Measurements from ENCODE around the gene POLR2C. TPM values are rescaled to one million over a fixed set of nuclear protein-coding genes. Genes with fewer than 3 reads are reported as not detected.
A peak's percentile ranks its signal among the peaks of the same experiment; 100 is the strongest.

Gene POLR2C
- total and polyA plus RNA-seq, 2 of the 13 experiments (the other 11 are each of a cell fraction or from before 2014, with no cell fraction given) = 104 to 216 TPM

GRCh38 chr16:57462209-57462977, at the start of gene POLR2C (continued):
- TF ChIP-seq, protein P1, sequence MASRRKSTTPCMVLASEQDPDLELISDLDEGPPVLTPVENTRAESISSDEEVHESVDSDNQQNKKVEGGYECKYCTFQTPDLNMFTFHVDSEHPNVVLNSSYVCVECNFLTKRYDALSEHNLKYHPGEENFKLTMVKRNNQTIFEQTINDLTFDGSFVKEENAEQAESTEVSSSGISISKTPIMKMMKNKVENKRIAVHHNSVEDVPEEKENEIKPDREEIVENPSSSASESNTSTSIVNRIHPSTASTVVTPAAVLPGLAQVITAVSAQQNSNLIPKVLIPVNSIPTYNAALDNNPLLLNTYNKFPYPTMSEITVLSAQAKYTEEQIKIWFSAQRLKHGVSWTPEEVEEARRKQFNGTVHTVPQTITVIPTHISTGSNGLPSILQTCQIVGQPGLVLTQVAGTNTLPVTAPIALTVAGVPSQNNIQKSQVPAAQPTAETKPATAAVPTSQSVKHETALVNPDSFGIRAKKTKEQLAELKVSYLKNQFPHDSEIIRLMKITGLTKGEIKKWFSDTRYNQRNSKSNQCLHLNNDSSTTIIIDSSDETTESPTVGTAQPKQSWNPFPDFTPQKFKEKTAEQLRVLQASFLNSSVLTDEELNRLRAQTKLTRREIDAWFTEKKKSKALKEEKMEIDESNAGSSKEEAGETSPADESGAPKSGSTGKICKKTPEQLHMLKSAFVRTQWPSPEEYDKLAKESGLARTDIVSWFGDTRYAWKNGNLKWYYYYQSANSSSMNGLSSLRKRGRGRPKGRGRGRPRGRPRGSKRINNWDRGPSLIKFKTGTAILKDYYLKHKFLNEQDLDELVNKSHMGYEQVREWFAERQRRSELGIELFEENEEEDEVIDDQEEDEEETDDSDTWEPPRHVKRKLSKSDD (CRISPR knock-in tag; IDR thresholded peaks at IDR 0.05; ENCODE audit: low read depth) = peak; percentile 87
- TF ChIP-seq, protein P2, sequence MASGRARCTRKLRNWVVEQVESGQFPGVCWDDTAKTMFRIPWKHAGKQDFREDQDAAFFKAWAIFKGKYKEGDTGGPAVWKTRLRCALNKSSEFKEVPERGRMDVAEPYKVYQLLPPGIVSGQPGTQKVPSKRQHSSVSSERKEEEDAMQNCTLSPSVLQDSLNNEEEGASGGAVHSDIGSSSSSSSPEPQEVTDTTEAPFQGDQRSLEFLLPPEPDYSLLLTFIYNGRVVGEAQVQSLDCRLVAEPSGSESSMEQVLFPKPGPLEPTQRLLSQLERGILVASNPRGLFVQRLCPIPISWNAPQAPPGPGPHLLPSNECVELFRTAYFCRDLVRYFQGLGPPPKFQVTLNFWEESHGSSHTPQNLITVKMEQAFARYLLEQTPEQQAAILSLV (CRISPR knock-in tag; IDR thresholded peaks at IDR 0.05; ENCODE audit: borderline replicate concordance) = peak; percentile 96
- TF ChIP-seq ZNF710 (CRISPR knock-in tag; IDR thresholded peaks at IDR 0.05; ENCODE audit: borderline replicate concordance) (peak; percentile 68; the same call in 1 of the 2 replicates), ATM (IDR thresholded peaks at IDR 0.05; ENCODE audit: borderline replicate concordance) (no peak), NCOA1 (CRISPR knock-in tag; IDR thresholded peaks at IDR 0.05) (no peak), RFX1 (IDR thresholded peaks at IDR 0.05) (no peak), GABPA (IDR thresholded peaks at IDR 0.05; ENCODE audit: low read depth, low read length) (peak; percentile 95), GABPA (CRISPR knock-in tag; IDR thresholded peaks at IDR 0.05; ENCODE audit: low read depth) (peak; percentile 99), ZMAT3 (CRISPR knock-in tag; conservative IDR thresholded peaks at IDR 0.05) (peak; percentile 94), GZF1 (CRISPR knock-in tag; IDR thresholded peaks at IDR 0.05) (peak; percentile 95), ARNTL (CRISPR knock-in tag; IDR thresholded peaks at IDR 0.05) (peak; percentile 81), SNAI1 (CRISPR knock-in tag; IDR thresholded peaks at IDR 0.05; ENCODE audit: borderline replicate concordance) (no peak), AKAP8 (CRISPR knock-in tag; IDR thresholded peaks at IDR 0.05) (0 out of 2 replicates have a peak, but pooled peaks have one; percentile 83), ZNF589 (CRISPR knock-in tag; conservative IDR thresholded peaks at IDR 0.05) (0 out of 2 replicates have a peak, but pooled peaks have one; percentile 47), CEBPZ (IDR thresholded peaks at IDR 0.05; ENCODE audit: low read length) (no peak)
- TF ChIP-seq, protein P3, sequence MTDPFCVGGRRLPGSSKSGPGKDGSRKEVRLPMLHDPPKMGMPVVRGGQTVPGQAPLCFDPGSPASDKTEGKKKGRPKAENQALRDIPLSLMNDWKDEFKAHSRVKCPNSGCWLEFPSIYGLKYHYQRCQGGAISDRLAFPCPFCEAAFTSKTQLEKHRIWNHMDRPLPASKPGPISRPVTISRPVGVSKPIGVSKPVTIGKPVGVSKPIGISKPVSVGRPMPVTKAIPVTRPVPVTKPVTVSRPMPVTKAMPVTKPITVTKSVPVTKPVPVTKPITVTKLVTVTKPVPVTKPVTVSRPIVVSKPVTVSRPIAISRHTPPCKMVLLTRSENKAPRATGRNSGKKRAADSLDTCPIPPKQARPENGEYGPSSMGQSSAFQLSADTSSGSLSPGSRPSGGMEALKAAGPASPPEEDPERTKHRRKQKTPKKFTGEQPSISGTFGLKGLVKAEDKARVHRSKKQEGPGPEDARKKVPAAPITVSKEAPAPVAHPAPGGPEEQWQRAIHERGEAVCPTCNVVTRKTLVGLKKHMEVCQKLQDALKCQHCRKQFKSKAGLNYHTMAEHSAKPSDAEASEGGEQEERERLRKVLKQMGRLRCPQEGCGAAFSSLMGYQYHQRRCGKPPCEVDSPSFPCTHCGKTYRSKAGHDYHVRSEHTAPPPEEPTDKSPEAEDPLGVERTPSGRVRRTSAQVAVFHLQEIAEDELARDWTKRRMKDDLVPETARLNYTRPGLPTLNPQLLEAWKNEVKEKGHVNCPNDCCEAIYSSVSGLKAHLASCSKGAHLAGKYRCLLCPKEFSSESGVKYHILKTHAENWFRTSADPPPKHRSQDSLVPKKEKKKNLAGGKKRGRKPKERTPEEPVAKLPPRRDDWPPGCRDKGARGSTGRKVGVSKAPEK (CRISPR knock-in tag; IDR thresholded peaks at IDR 0.05; ENCODE audit: borderline replicate concordance) = no peak
